Liver (tissue), 9 donors: ENCODE data around the gene ANKS1A. TPM values are rescaled to one million over a fixed set of nuclear protein-coding genes. Genes with fewer than 3 reads are reported as not detected.
A peak's percentile ranks its signal among the peaks of the same experiment; 100 is the strongest.

Experiments used
- DNase-seq: peaks from one replicate; pipeline ENCODE4 v3.0.0-alpha.2; 2017; ENCODE audit warnings: low spot score
- H3K27ac ChIP-seq, 2 donors: one replicate each; pipeline ENCODE4 v1.7.0; 2013; ENCODE audit warnings: inconsistent platforms in 2 of 2, low read length in 2 of 2, control low read depth in 1 of 2, low read depth in 1 of 2, mild to moderate bottlenecking in 1 of 2
- H3K27me3 ChIP-seq, 4 donors: one replicate each; pipeline versions ENCODE4 v1.6.1 to v1.7.0; 2013; ENCODE audit warnings: low read length in 3 of 4, inconsistent platforms in 1 of 4, mild to moderate bottlenecking in 1 of 4, moderate library complexity in 1 of 4; ENCODE audit not compliant: control insufficient read depth in 4 of 4, insufficient read depth in 4 of 4
- H3K36me3 ChIP-seq, 4 donors: one replicate each; pipeline versions ENCODE4 v1.6.1 to v1.7.0; 2013; ENCODE audit warnings: low read length in 3 of 4, mild to moderate bottlenecking in 3 of 4, low read depth in 1 of 4, moderate library complexity in 1 of 4; ENCODE audit not compliant: control insufficient read depth in 4 of 4, insufficient read depth in 3 of 4
- H3K4me1 ChIP-seq, 4 donors: one replicate each; pipeline versions ENCODE4 v1.6.1 to v1.7.0; 2013; ENCODE audit warnings: low read length in 3 of 4, mild to moderate bottlenecking in 3 of 4, moderate library complexity in 1 of 4; ENCODE audit not compliant: control insufficient read depth in 4 of 4, insufficient read depth in 4 of 4
- H3K4me3 ChIP-seq, 3 donors: one replicate each; pipeline versions ENCODE4 v1.6.1 to v1.7.0; 2013; ENCODE audit warnings: low read length in 3 of 3, control low read depth in 1 of 3, low read depth in 1 of 3, mild to moderate bottlenecking in 1 of 3
- H3K9ac ChIP-seq, 2 donors: one replicate each; pipeline ENCODE4 v1.7.0; 2013; ENCODE audit warnings: low read length in 2 of 2, mild to moderate bottlenecking in 2 of 2, moderate library complexity in 2 of 2, control low read depth in 1 of 2, low read depth in 1 of 2
- H3K9me3 ChIP-seq, 4 donors: one replicate each; pipeline versions ENCODE4 v1.6.1 to v1.7.0; 2013; ENCODE audit warnings: low read length in 3 of 4; ENCODE audit not compliant: control insufficient read depth in 4 of 4
- EGR1 ChIP-seq, 2 donors: IDR thresholded peaks; 2 replicates each; pipeline ENCODE4 v1.6.1; 2016 to 2018; ENCODE audit warnings: antibody characterized with exemption in 2 of 2, low read depth in 2 of 2
- FOXA1 ChIP-seq: IDR thresholded peaks from 2 replicates; pipeline ENCODE4 v1.6.1; 2016; ENCODE audit warnings: antibody characterized with exemption
- FOXA2 ChIP-seq: IDR thresholded peaks from 2 replicates; pipeline ENCODE4 v1.6.1; 2016; ENCODE audit warnings: antibody characterized with exemption
- GABPA ChIP-seq, 2 donors: IDR thresholded peaks in 1 of 2; conservative IDR thresholded peaks in 1 of 2; 2 replicates each; pipeline ENCODE4 v1.6.1; 2016; ENCODE audit warnings: antibody characterized with exemption in 2 of 2, mild to moderate bottlenecking in 1 of 2, moderate library complexity in 1 of 2
- HNF4A ChIP-seq, 2 donors: conservative IDR thresholded peaks; 2 replicates each; pipeline ENCODE4 v1.6.1; 2016; ENCODE audit warnings: antibody characterized with exemption in 2 of 2, mild to moderate bottlenecking in 2 of 2
- HNF4G ChIP-seq: IDR thresholded peaks from 2 replicates; pipeline ENCODE4 v1.6.1; 2016; ENCODE audit warnings: antibody characterized with exemption
- JUND ChIP-seq, 2 donors: IDR thresholded peaks; 2 replicates each; pipeline ENCODE4 v1.6.1; 2016; ENCODE audit warnings: antibody characterized with exemption in 2 of 2
- MAX ChIP-seq: IDR thresholded peaks from 2 replicates; pipeline ENCODE4 v1.6.1; 2016; ENCODE audit warnings: antibody characterized with exemption
- NR2F2 ChIP-seq: IDR thresholded peaks from 2 replicates; pipeline ENCODE4 v1.6.1; 2016; ENCODE audit warnings: antibody characterized with exemption
- RAD21 ChIP-seq, 2 donors: IDR thresholded peaks; 2 replicates each; pipeline ENCODE4 v1.6.1; 2016; ENCODE audit warnings: antibody characterized with exemption in 2 of 2, mild to moderate bottlenecking in 2 of 2
- REST ChIP-seq: IDR thresholded peaks from 2 replicates; pipeline ENCODE4 v1.6.1; 2016; ENCODE audit warnings: antibody characterized with exemption, mild to moderate bottlenecking
- RXRA ChIP-seq, 2 donors: IDR thresholded peaks; 2 replicates each; pipeline ENCODE4 v1.6.1; 2017 to 2018; ENCODE audit warnings: antibody characterized with exemption in 2 of 2, mild to moderate bottlenecking in 1 of 2
- SP1 ChIP-seq: IDR thresholded peaks from 2 replicates; pipeline ENCODE4 v1.6.1; 2018; ENCODE audit warnings: antibody characterized with exemption, mild to moderate bottlenecking
- TAF1 ChIP-seq: conservative IDR thresholded peaks from 2 replicates; pipeline ENCODE4 v1.6.1; 2016; ENCODE audit warnings: antibody characterized with exemption, mild to moderate bottlenecking
- YY1 ChIP-seq: IDR thresholded peaks from 2 replicates; pipeline ENCODE4 v1.6.1; 2016; ENCODE audit warnings: antibody characterized with exemption, mild to moderate bottlenecking
- ZBTB33 ChIP-seq: IDR thresholded peaks from 2 replicates; pipeline ENCODE4 v1.6.1; 2016; ENCODE audit warnings: antibody characterized with exemption
- WGBS: extraction: QIAGEN DNeasy Blood & Tissue Kit; methylation state at CpG from one replicate; pipeline ENCODE4 v1.1.7; 2013; 5-methylcytosine and 5-hydroxymethylcytosine counted together
- polyA plus RNA-seq, 2 donors: library from polyadenylated mRNA; stranded (reverse) in 1 of 2; unstranded in 1 of 2; fragments of 200-250 nt in 1 of 2; fragments of >200 nt in 1 of 2; fragmentation: Nextera tagmentation in 1 of 2; extraction: Ambion mirVana in 1 of 2; gene quantifications; one replicate each; pipeline versions ENCODE4 v1.2.1 to v1.2.3, GENCODE V29; 2013 to 2015
- total RNA-seq, 2 donors: library from RNA; depleted of rRNA; stranded (reverse); fragments of >200 nt; gene quantifications; one replicate each; pipeline ENCODE4 v1.2.3, GENCODE V29; 2014
- TF ChIP-seq, protein P1 (sequence below): IDR thresholded peaks from 2 replicates; pipeline ENCODE4 v1.6.1; 2016; ENCODE audit warnings: antibody characterized with exemption
- TF ChIP-seq, protein P2 (sequence below): fragments of 150-350 bp; IDR thresholded peaks from 2 replicates; pipeline ENCODE4 v1.5.1; 2017; ENCODE audit warnings: improper control_type of control experiment, low read depth, low read length; ENCODE audit not compliant: missing input control
- donor health status: healthy.
- donor health status: healthy.
- donor health status: healthy.
- donor health status: healthy.
- donor health status: healthy.

ANKS1A gene
- total and polyA plus RNA-seq, 4 donors, result 4.3 to 18.7 (median 6.7) TPM

DNA sequence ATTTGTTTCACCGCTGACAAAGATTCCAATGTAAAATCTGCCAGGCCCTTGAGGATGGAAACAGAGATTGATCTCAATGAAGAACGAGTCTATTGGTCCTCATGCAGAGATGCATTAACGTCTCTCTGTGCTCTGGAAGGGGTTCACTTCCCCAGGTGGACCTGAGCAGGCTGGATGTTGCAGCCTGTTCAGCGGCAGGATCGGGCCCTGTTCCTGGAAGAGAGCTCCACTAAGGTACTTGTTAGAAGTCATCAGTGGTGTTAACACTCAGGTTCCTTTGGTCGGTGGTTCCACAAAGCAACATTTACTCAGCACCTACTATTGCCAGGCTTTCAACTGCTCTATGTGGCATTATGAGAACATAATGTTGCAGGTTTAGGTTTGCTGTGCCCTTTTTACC lies 144.6 kb downstream of the ANKS1A start:
- WGBS, result 92% methylated on average over 6 of the region's 6 CpGs
- Histone ChIP-seq H3K27me3 (no peaks in the 10 kb centered on the region), H3K36me3 (peaks cover 0 to 4% (median 1%) of the 10 kb centered on the region in 4 donors), H3K4me3 (no peak overlapping the region), H3K27ac (no peak overlapping the region), H3K9ac (no peak overlapping the region), H3K4me1 (peaks cover 0 to 17% (median 9%) of the 10 kb centered on the region in 4 donors), H3K9me3 (no peaks in the 10 kb centered on the region)
- TF ChIP-seq FOXA2, result no peak
- DNase-seq, result no peak

DNA sequence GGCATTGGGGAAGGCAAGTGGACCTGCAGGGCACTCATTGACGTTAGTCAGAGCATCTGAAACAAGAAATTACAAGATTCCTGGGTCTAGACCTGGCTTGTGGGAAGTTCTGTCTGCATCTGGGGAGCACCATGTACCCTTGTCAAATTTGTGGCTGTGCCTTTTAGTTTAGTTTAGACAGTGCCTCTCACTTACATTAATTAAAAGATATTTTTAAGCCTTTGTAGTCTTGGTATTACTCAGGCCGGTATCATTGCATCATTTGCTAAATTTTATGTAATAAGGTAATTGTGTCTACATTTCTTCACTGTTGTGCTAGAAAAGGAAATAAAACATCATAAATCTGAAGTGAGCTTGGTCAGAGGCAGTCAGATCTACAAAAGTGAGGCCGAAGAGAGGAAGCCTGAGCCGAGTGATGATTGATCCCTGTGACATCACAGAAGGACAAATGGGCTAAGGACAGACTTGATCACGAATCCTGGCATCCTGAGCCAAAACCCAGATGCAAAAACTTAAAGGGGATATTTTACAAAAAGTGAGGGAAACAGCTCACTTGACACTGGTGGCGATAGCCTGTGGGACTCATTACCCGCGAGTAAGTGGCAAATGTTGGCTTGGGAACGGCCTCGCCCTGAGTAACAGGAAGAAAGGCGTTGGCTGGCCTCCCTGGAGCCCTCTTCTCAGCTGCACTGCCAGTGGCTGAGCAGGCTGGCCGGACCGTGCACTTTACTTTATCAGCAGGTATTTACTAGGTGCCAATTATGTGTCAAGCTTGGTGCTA lies 145.5 kb downstream of the ANKS1A start:
- TF ChIP-seq HNF4A (conservative IDR thresholded peaks at IDR 0.05) (no peak), FOXA1 (no peak), EGR1 (IDR thresholded peaks at IDR 0.05; ENCODE audit: low read depth in 2 of 2) (no peak), HNF4G (no peak), NR2F2 (no peak), RAD21 (IDR thresholded peaks at IDR 0.05) (no peak), TAF1 (no peak), SP1 (no peak), RXRA (IDR thresholded peaks at IDR 0.05) (no peak), JUND (IDR thresholded peaks at IDR 0.05) (no peak), YY1 (no peak), ZBTB33 (no peak), REST (no peak), GABPA (IDR thresholded peaks at IDR 0.05 in 1 of 2, conservative IDR thresholded peaks at IDR 0.05 in 1 of 2) (no peak), FOXA2 (no peak), MAX (no peak)
- TF ChIP-seq, protein P1, sequence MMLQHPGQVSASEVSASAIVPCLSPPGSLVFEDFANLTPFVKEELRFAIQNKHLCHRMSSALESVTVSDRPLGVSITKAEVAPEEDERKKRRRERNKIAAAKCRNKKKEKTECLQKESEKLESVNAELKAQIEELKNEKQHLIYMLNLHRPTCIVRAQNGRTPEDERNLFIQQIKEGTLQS, result no peak
- TF ChIP-seq, protein P2, sequence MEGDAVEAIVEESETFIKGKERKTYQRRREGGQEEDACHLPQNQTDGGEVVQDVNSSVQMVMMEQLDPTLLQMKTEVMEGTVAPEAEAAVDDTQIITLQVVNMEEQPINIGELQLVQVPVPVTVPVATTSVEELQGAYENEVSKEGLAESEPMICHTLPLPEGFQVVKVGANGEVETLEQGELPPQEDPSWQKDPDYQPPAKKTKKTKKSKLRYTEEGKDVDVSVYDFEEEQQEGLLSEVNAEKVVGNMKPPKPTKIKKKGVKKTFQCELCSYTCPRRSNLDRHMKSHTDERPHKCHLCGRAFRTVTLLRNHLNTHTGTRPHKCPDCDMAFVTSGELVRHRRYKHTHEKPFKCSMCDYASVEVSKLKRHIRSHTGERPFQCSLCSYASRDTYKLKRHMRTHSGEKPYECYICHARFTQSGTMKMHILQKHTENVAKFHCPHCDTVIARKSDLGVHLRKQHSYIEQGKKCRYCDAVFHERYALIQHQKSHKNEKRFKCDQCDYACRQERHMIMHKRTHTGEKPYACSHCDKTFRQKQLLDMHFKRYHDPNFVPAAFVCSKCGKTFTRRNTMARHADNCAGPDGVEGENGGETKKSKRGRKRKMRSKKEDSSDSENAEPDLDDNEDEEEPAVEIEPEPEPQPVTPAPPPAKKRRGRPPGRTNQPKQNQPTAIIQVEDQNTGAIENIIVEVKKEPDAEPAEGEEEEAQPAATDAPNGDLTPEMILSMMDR, result no peak
- Histone ChIP-seq H3K36me3 (peaks cover 0 to 4% (median 1%) of the 10 kb centered on the region in 4 donors), H3K4me3 (no peak overlapping the region), H3K27me3 (no peaks in the 10 kb centered on the region), H3K9me3 (no peaks in the 10 kb centered on the region), H3K27ac (peak overlapping the region in 1 of 2 donors; percentile 43), H3K9ac (no peak overlapping the region), H3K4me1 (peaks cover 0 to 15% (median 9%) of the 10 kb centered on the region in 4 donors)
- WGBS, result 73% methylated on average over 13 of the region's 13 CpGs
- DNase-seq, result no peak
